SK-N-SH (cell line): ENCODE data around the gene IZUMO1. TPM values are rescaled to one million over a fixed set of nuclear protein-coding genes. Genes with fewer than 3 reads are reported as not detected.
"Not testable (repeated sequence)": the region's sequence is repeated elsewhere in the genome, so short reads cannot be mapped to it uniquely, and the experiment has no call there.

Experiments
- CTCF ChIA-PET: fragments of 300-600, 350-600 bp; formaldehyde crosslinking; extraction: SDS; loops from one replicate; lab custom pipeline; 2021; lab: Yijun Ruan, JAX
- POLR2A ChIA-PET: fragments of 350-600 bp; sonication (Branson Sonifier 250); formaldehyde crosslinking; extraction: SDS; loops from one replicate; lab custom pipeline; 2020; ENCODE audit warnings: antibody characterized with exemption, inconsistent platforms; lab: Yijun Ruan, JAX
- DNase-seq: peaks from one replicate; pipeline ENCODE4 v3.0.0; 2012
- H2AFZ ChIP-seq: fragments of 200-600 bp; sonication (generic); 2 replicates; pipeline ENCODE4 v1.8.1; 2016; ENCODE audit warnings: antibody characterized with exemption, mild to moderate bottlenecking, low read depth
- H3F3A ChIP-seq: fragments of 200-600 bp; sonication (generic); replicated peaks from 2 replicates; pipeline ENCODE3; 2016; ENCODE audit warnings: antibody characterized with exemption, mild to moderate bottlenecking; ENCODE audit not compliant: insufficient read depth
- H3K27ac ChIP-seq, 2 experiments: fragments of 200-500 bp in 1 of 2; fragments of 200-600 bp in 1 of 2; sonication (Bioruptor generic) in 1 of 2; sonication (generic), shearing (Covaris generic) in 1 of 2; 2 replicates each; pipeline versions ENCODE4 v1.5.1 to v1.6.1; 2014 to 2016; ENCODE audit warnings: low read depth in 2 of 2, inconsistent platforms in 1 of 2, low read length in 1 of 2, mild to moderate bottlenecking in 1 of 2, mixed read lengths in 1 of 2
- H3K27me3 ChIP-seq: fragments of 200-600 bp; sonication (generic), shearing (Covaris generic); 2 replicates; pipeline ENCODE4 v1.6.1; 2016; ENCODE audit warnings: mixed run types; ENCODE audit not compliant: insufficient read depth
- H3K36me3 ChIP-seq, 2 experiments: fragments of 200-500 bp in 1 of 2; fragments of 200-600 bp in 1 of 2; sonication (Bioruptor generic) in 1 of 2; sonication (generic) in 1 of 2; replicated peaks in 1 of 2; 2 replicates each; pipeline versions ENCODE3 to v1.5.1; 2014 to 2016; ENCODE audit warnings: low read length in 1 of 2, mild to moderate bottlenecking in 1 of 2; ENCODE audit not compliant: insufficient read depth in 2 of 2, control insufficient read depth in 1 of 2
- H3K4me1 ChIP-seq, 2 experiments: fragments of 200-500 bp in 1 of 2; fragments of 200-600 bp in 1 of 2; sonication (Bioruptor generic) in 1 of 2; sonication (generic), shearing (Covaris generic) in 1 of 2; 2 replicates each; pipeline versions ENCODE4 v1.5.1 to v1.6.1; 2014 to 2016; ENCODE audit warnings: low read depth in 1 of 2, low read length in 1 of 2, mixed run types in 1 of 2; ENCODE audit not compliant: insufficient read depth in 2 of 2, control insufficient read depth in 1 of 2
- H3K4me2 ChIP-seq: fragments of 200-600 bp; sonication (generic), shearing (Covaris generic); 2 replicates; pipeline ENCODE4 v1.6.1; 2017; ENCODE audit warnings: mixed run types
- H3K4me3 ChIP-seq, 2 experiments: fragments of 200-500 bp in 1 of 2; fragments of 200-600 bp in 1 of 2; sonication (Bioruptor generic) in 1 of 2; sonication (generic), shearing (Covaris generic) in 1 of 2; 2 replicates each; pipeline versions ENCODE4 v1.5.1 to v1.8.1; 2014 to 2016; ENCODE audit warnings: low read depth in 2 of 2, inconsistent platforms in 1 of 2, low read length in 1 of 2, mild to moderate bottlenecking in 1 of 2, mixed read lengths in 1 of 2, moderate library complexity in 1 of 2
- H3K79me2 ChIP-seq: fragments of 200-600 bp; sonication (generic); 2 replicates; pipeline ENCODE4 v1.8.1; 2017; ENCODE audit warnings: mild to moderate bottlenecking; ENCODE audit not compliant: insufficient read depth
- H3K9ac ChIP-seq: fragments of 200-600 bp; sonication (generic); 2 replicates; pipeline ENCODE4 v1.6.1; 2017; ENCODE audit warnings: mixed run types
- H3K9me2 ChIP-seq: fragments of 200-600 bp; sonication (generic); 2 replicates; pipeline ENCODE4 v1.6.1; 2017; ENCODE audit warnings: mixed run types
- H3K9me3 ChIP-seq: fragments of 200-600 bp; sonication (generic); 2 replicates; pipeline ENCODE4 v1.6.1; 2017; ENCODE audit warnings: mixed run types, mild to moderate bottlenecking, moderate library complexity
- H4K20me1 ChIP-seq: fragments of 200-600 bp; sonication (generic); 2 replicates; pipeline ENCODE4 v1.6.1; 2017; ENCODE audit warnings: mild to moderate bottlenecking, mixed run types; ENCODE audit not compliant: insufficient read depth
- EP300 ChIP-seq, 2 experiments: IDR thresholded peaks; 2 replicates each; pipeline versions ENCODE4 v1.4.0 to v1.6.1; 2012; ENCODE audit warnings: borderline replicate concordance in 1 of 2, low read depth in 1 of 2, low read length in 1 of 2
- EZH2phosphoT487 ChIP-seq: fragments of 200-600 bp; sonication (generic); IDR thresholded peaks from 2 replicates; pipeline ENCODE4 v1.6.1; 2017; ENCODE audit warnings: low read depth, mixed run types, mild to moderate bottlenecking, antibody characterized with exemption, moderate library complexity, borderline replicate concordance
- FOXM1 ChIP-seq: IDR thresholded peaks from 2 replicates; pipeline ENCODE4 v1.4.0; 2012; ENCODE audit warnings: low read depth, mild to moderate bottlenecking
- JUND ChIP-seq: IDR thresholded peaks from 2 replicates; pipeline ENCODE4 v1.4.0; 2012
- RAD21 ChIP-seq: IDR thresholded peaks from 2 replicates; pipeline ENCODE4 v1.6.1; 2012; ENCODE audit warnings: mild to moderate bottlenecking, low read length
- RXRA ChIP-seq: IDR thresholded peaks from 2 replicates; pipeline ENCODE4 v1.4.0; 2012; ENCODE audit warnings: low read depth, mild to moderate bottlenecking, borderline replicate concordance
- TAF1 ChIP-seq: IDR thresholded peaks from 2 replicates; pipeline ENCODE4 v1.6.1; 2012; ENCODE audit warnings: low read depth, mild to moderate bottlenecking, low read length, moderate library complexity, borderline replicate concordance
- TEAD4 ChIP-seq: IDR thresholded peaks from 2 replicates; pipeline ENCODE4 v1.4.0; 2012; ENCODE audit warnings: mild to moderate bottlenecking, borderline replicate concordance; ENCODE audit not compliant: insufficient read depth
- YY1 ChIP-seq: IDR thresholded peaks from 2 replicates; pipeline ENCODE4 v1.4.0; 2012; ENCODE audit warnings: low read depth, mild to moderate bottlenecking
- WGBS: methylation state at CpG from one replicate; pipeline ENCODE4 v1.1.6; 2017; ENCODE audit warnings: low lambda C conversion rate; 5-methylcytosine and 5-hydroxymethylcytosine counted together
- polyA plus RNA-seq, 3 experiments: library from polyadenylated mRNA; depleted of rRNA; stranded (reverse); fragments of >200 nt; gene quantifications; 2 replicates each; pipeline ENCODE4 v1.2.3, GENCODE V29; 2012
- TF ChIP-seq, protein P1 (sequence below): IDR thresholded peaks from 2 replicates; pipeline ENCODE4 v1.4.0; 2012; ENCODE audit warnings: low read depth, borderline replicate concordance
- TF ChIP-seq, protein P2 (sequence below): IDR thresholded peaks from 2 replicates; pipeline ENCODE4; 2012
- TF ChIP-seq, protein P3 (sequence below): IDR thresholded peaks from 2 replicates; pipeline ENCODE4 v1.4.0; 2012; ENCODE audit warnings: low read depth, borderline replicate concordance

The IZUMO1 gene
- polyA plus RNA-seq, 1 of the 3 experiments (the other 2 are of a cell fraction), result 0.03 TPM

DNA sequence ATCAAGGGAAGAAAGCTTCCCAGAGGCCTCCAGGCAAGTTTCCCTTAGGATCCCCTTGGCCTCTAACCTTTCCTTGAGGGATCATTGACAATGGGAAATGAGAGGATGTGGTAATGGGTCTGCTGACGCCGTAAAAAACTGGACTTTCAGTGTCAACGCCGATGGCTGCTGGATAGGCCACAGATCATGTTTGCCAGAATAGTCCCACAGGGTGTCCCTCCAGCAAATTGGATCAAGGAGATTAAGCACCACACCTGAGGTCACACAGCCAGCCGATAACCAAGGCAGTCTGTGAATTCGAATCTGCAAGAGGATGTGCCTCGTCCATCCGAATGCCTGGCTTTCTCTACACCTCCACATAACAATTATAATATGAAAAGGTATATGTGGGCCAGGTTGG, 46.6 kb upstream of the IZUMO1 start:
- 92% methylated on average over 8 of the region's 8 CpGs for WGBS
- ChIA-PET POLR2A (no interaction called here), CTCF (interaction anchor here (2.7 to 20.7 kb wide), 3 partner anchors 49 to 178 kb away, joined by 13 to 457 read pairs (median 34); partner anchors contain the start of gene HSD17B14)
- no peak overlapping the region for H3K9ac ChIP-seq
- no peaks in the 10 kb centered on the region for H3K9me3 ChIP-seq
- H2AFZ ChIP-seq, result no peak overlapping the region
- no peaks in the 10 kb centered on the region for H4K20me1 ChIP-seq
- no peak for DNase-seq
- H3F3A ChIP-seq, result peaks cover 5% of the 10 kb centered on the region
- H3K27ac ChIP-seq, result no peak overlapping the region
- H3K4me1 ChIP-seq, result peaks cover 0 to 5% of the 10 kb centered on the region in 2 experiments; a peak in 1 of 4 replicates
- no peak for TF ChIP-seq RXRA
- no peak for TF ChIP-seq FOXM1
- no peak for TF ChIP-seq YY1
- TF ChIP-seq, protein P1, sequence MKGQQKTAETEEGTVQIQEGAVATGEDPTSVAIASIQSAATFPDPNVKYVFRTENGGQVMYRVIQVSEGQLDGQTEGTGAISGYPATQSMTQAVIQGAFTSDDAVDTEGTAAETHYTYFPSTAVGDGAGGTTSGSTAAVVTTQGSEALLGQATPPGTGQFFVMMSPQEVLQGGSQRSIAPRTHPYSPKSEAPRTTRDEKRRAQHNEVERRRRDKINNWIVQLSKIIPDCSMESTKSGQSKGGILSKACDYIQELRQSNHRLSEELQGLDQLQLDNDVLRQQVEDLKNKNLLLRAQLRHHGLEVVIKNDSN, result no peak
- TF ChIP-seq, protein P2, sequence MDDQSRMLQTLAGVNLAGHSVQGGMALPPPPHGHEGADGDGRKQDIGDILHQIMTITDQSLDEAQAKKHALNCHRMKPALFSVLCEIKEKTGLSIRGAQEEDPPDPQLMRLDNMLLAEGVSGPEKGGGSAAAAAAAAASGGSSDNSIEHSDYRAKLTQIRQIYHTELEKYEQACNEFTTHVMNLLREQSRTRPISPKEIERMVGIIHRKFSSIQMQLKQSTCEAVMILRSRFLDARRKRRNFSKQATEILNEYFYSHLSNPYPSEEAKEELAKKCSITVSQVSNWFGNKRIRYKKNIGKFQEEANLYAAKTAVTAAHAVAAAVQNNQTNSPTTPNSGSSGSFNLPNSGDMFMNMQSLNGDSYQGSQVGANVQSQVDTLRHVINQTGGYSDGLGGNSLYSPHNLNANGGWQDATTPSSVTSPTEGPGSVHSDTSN, result no peak
- no peak for TF ChIP-seq JUND
- TF ChIP-seq EP300 (IDR thresholded peaks at IDR 0.05; ENCODE audit: borderline replicate concordance in 1 of 2, low read depth in 1 of 2, low read length in 1 of 2), result no peak
- no peak for TF ChIP-seq TEAD4
- no peak for TF ChIP-seq EZH2phosphoT487
- TF ChIP-seq, protein P3, sequence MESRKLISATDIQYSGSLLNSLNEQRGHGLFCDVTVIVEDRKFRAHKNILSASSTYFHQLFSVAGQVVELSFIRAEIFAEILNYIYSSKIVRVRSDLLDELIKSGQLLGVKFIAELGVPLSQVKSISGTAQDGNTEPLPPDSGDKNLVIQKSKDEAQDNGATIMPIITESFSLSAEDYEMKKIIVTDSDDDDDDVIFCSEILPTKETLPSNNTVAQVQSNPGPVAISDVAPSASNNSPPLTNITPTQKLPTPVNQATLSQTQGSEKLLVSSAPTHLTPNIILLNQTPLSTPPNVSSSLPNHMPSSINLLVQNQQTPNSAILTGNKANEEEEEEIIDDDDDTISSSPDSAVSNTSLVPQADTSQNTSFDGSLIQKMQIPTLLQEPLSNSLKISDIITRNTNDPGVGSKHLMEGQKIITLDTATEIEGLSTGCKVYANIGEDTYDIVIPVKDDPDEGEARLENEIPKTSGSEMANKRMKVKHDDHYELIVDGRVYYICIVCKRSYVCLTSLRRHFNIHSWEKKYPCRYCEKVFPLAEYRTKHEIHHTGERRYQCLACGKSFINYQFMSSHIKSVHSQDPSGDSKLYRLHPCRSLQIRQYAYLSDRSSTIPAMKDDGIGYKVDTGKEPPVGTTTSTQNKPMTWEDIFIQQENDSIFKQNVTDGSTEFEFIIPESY, result no peak
- TF ChIP-seq TAF1, result no peak
- no peak for TF ChIP-seq RAD21
- no peak overlapping the region for H3K4me3 ChIP-seq
- H3K27me3 ChIP-seq, result no peaks in the 10 kb centered on the region
- no peaks in the 10 kb centered on the region for H3K9me2 ChIP-seq
- H3K79me2 ChIP-seq, result no peaks in the 10 kb centered on the region
- H3K36me3 ChIP-seq, result no peaks in the 10 kb centered on the region
- H3K4me2 ChIP-seq, result no peak overlapping the region

DNA sequence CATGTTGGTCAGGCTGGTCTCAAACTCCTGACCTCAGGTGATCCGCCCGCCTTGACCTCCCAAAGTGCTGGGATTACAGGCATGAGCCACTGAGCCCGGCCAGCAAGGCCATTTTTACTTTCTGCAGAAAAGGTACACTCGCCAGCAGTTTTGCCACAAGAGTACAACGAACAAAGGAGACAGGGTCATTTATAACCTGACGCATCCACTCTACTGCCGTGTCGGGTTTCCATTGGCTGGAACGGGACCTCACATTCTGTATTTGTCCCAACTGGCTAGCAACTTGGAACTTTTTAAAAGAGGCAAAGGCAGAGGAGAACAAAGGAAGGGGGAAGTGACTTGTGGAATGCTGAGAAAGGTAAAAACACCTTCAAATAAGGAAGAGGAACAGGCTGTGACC, 40.6 kb upstream of the IZUMO1 start:
- H3K4me2 ChIP-seq, H3K9ac ChIP-seq, H3K36me3 ChIP-seq, H3K9me2 ChIP-seq, H3F3A ChIP-seq, H3K4me3 ChIP-seq, DNase-seq, POLR2A ChIA-PET, H4K20me1 ChIP-seq, H3K27me3 ChIP-seq, H3K9me3 ChIP-seq, H3K4me1 ChIP-seq, H3K27ac ChIP-seq, H3K79me2 ChIP-seq, H2AFZ ChIP-seq: not testable (repeated sequence)
- 72% methylated on average over 9 of the region's 9 CpGs for WGBS
- CTCF ChIA-PET, result interaction anchor here (0.6 to 20.7 kb wide), 44 partner anchors 8 to 311 kb away, joined by 3 to 457 read pairs (median 5); partner anchors contain the start of genes BAX, CA11, FUT2 and GYS1

DNA sequence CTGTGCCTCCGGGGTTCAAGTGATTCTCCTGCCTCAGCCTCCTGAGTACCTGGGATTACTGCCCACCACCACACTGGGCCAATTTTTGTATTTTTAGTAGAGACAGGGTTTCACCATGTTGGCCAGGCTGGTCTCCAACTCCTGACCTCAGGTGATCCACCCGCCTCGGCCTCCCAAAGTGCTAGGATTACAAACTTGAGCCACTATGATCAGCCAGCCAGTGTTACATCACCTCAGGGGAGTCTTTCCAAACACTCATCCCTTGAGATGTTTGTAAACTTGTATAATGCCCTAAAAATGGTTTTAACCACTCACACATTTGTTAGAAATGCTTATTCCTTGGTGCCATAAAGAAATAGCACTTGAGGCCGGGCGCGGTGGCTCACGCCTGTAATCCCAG, 39.7 kb upstream of the IZUMO1 start:
- H3K9ac ChIP-seq, H3K36me3 ChIP-seq, H3K9me2 ChIP-seq, H3K9me3 ChIP-seq, H2AFZ ChIP-seq, H3K79me2 ChIP-seq, H3K4me2 ChIP-seq, H3K27me3 ChIP-seq, H3K4me3 ChIP-seq, H3K27ac ChIP-seq, H4K20me1 ChIP-seq, H3F3A ChIP-seq, DNase-seq, H3K4me1 ChIP-seq, POLR2A ChIA-PET: not testable (repeated sequence)
- WGBS, result 90% methylated on average over 7 of the region's 7 CpGs
- CTCF ChIA-PET, result interaction anchor here (0.7 to 20.7 kb wide), 5 partner anchors 9 to 224 kb away, joined by 3 to 457 read pairs (median 8); partner anchors contain the start of gene HSD17B14
